Neural progenitor cell (in vitro differentiated cells): ENCODE measurements around the gene CREB5.

ENCODE experiments used
- CTCF ChIP-seq: fragments of 200-600 bp; sonication (generic); IDR thresholded peaks from 2 replicates; pipeline ENCODE4 v1.5.1; 2017; ENCODE audit warnings: antibody characterized with exemption, mild to moderate bottlenecking
- EZH2 ChIP-seq: fragments of 200-600 bp; sonication (generic); IDR thresholded peaks from 2 replicates; pipeline ENCODE4 v1.6.1; 2017; ENCODE audit warnings: antibody characterized with exemption, mild to moderate bottlenecking, moderate library complexity

DNA sequence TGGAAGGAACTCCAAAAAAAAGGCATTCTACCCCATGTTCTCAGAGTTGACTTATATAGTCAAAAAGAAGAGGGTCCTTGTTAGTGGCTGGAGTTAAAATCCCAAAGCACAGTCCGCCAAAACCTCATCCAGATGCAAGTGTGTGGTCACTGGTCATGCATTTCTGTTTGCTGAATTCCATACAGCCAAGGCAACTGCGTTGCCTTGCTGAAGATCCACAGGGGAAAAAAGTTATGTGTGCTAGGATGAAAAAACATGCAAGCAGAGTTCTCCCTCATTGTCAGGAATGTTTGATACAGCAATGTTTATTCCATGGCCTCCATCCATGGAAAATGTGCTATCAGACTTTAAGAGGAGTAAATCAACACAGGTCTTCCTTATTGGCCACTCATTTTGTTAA is 213.1 kb downstream of the CREB5 start:
- TF ChIP-seq CTCF, result no peak
- TF ChIP-seq EZH2, result no peak
